Measurements from ENCODE around the gene TNNT3. TPM values are rescaled to one million over a fixed set of nuclear protein-coding genes. Genes with fewer than 3 reads are reported as not detected.

Gene TNNT3
- total RNA-seq, 1 donor from 2014 or later, result 1.5 TPM

Other genes starting within 250 kb of the TNNT3 start
- not detected for gene KRTAP5-6, start 222.5 kb upstream of the TNNT3 start, total RNA-seq
- 13.9 TPM for gene IFITM10, start 169.1 kb upstream of the TNNT3 start, total RNA-seq
- 2,163 TPM for gene CTSD, start 155.8 kb upstream of the TNNT3 start, total RNA-seq
- gene SYT8, start 84.7 kb upstream of the TNNT3 start, total RNA-seq, result 218 TPM
- gene TNNI2, start 80.7 kb upstream of the TNNT3 start, total RNA-seq, result 73.7 TPM
- 43.1 TPM for gene LSP1, start 66.6 kb upstream of the TNNT3 start, total RNA-seq
- gene PRR33, start 27.8 kb upstream of the TNNT3 start, total RNA-seq, result not detected
- 54.8 TPM for gene MRPL23, start 27.6 kb downstream of the TNNT3 start, total RNA-seq
- gene H19, start 78.1 kb downstream of the TNNT3 start, total RNA-seq, result 67.3 TPM
- 32.5 TPM for gene IGF2, start 219.7 kb downstream of the TNNT3 start, total RNA-seq
- 1.2 TPM for gene INS, start 241.5 kb downstream of the TNNT3 start, total RNA-seq

Data from mucosa of gallbladder (tissue), 1 donor.